Common myeloid progenitor, CD34-positive (primary cell): ENCODE results near the gene IFI44.
A peak's percentile ranks its signal among the peaks of the same experiment; 100 is the strongest.

Source experiments
- CTCF ChIA-PET: fragments of 350-600 bp; sonication (Branson Sonifier 250); formaldehyde crosslinking; loops from one replicate; lab custom pipeline; 2021; ENCODE audit warnings: antibody characterized with exemption; lab: Charles Lee
- POLR2A ChIA-PET: fragments of 350-600 bp; sonication (Branson Sonifier 250); formaldehyde crosslinking; loops from one replicate; lab custom pipeline; 2021; ENCODE audit warnings: antibody characterized with exemption; lab: Charles Lee
- DNase-seq, 3 donors: peaks; one replicate each; pipeline versions ENCODE4 v3.0.0 to v3.0.0-alpha.2; 2013
- H3K27ac ChIP-seq, 2 experiments: 1 replicate in 1 of 2; 2 replicates in 1 of 2; pipeline ENCODE4 v1.7.0; 2013; ENCODE audit warnings: inconsistent platforms in 2 of 2, low read length in 2 of 2, mild to moderate bottlenecking in 2 of 2, low read depth in 1 of 2, moderate library complexity in 1 of 2; ENCODE audit not compliant: severe bottlenecking in 2 of 2, insufficient read depth in 1 of 2, poor library complexity in 1 of 2
- H3K27me3 ChIP-seq, 5 experiments: replicated peaks in 2 of 5; 1 replicate in 3 of 5; 2 replicates in 2 of 5; pipeline versions ENCODE4 v1.6.1 to v1.7.0; 2013; ENCODE audit warnings: low read length in 4 of 5, mild to moderate bottlenecking in 2 of 5, moderate library complexity in 2 of 5, inconsistent platforms in 1 of 5; ENCODE audit not compliant: insufficient read depth in 5 of 5, control insufficient read depth in 4 of 5
- H3K36me3 ChIP-seq, 4 experiments: 1 replicate in 2 of 4; 2 replicates in 2 of 4; pipeline versions ENCODE4 v1.6.1 to v1.7.0; 2013; ENCODE audit warnings: low read length in 3 of 4, control low read depth in 1 of 4, mild to moderate bottlenecking in 1 of 4; ENCODE audit not compliant: control insufficient read depth in 4 of 4, insufficient read depth in 4 of 4
- H3K4me1 ChIP-seq, 4 experiments: 1 replicate in 3 of 4; 2 replicates in 1 of 4; pipeline versions ENCODE4 v1.6.1 to v1.7.1; 2013; ENCODE audit warnings: low read length in 3 of 4, mild to moderate bottlenecking in 3 of 4, control low read depth in 1 of 4, inconsistent platforms in 1 of 4, moderate library complexity in 1 of 4; ENCODE audit not compliant: control insufficient read depth in 4 of 4, insufficient read depth in 4 of 4; ENCODE audit errors: control extremely low read depth in 1 of 4
- H3K4me3 ChIP-seq, 7 experiments: 1 replicate in 4 of 7; 2 replicates in 3 of 7; pipeline versions ENCODE4 v1.5.1 to v1.7.0; 2013; ENCODE audit warnings: mild to moderate bottlenecking in 7 of 7, low read length in 6 of 7, moderate library complexity in 6 of 7, inconsistent platforms in 2 of 7, low read depth in 2 of 7, control low read depth in 1 of 7; ENCODE audit not compliant: insufficient read depth in 4 of 7, control insufficient read depth in 1 of 7; ENCODE audit errors: extremely low read depth in 1 of 7
- H3K9me3 ChIP-seq, 5 experiments: 1 replicate in 4 of 5; 2 replicates in 1 of 5; pipeline versions ENCODE4 v1.6.1 to v1.7.1; 2013; ENCODE audit warnings: low read length in 4 of 5, mild to moderate bottlenecking in 2 of 5, inconsistent platforms in 1 of 5, low read depth in 1 of 5, moderate library complexity in 1 of 5; ENCODE audit not compliant: control insufficient read depth in 4 of 5, insufficient read depth in 2 of 5; ENCODE audit errors: control extremely low read depth in 1 of 5
- WGBS: methylation state at CpG from one replicate; pipeline ENCODE4 v1.1.5; 2013; ENCODE audit not compliant: insufficient coverage; 5-methylcytosine and 5-hydroxymethylcytosine counted together

Gene IFI44

DNA sequence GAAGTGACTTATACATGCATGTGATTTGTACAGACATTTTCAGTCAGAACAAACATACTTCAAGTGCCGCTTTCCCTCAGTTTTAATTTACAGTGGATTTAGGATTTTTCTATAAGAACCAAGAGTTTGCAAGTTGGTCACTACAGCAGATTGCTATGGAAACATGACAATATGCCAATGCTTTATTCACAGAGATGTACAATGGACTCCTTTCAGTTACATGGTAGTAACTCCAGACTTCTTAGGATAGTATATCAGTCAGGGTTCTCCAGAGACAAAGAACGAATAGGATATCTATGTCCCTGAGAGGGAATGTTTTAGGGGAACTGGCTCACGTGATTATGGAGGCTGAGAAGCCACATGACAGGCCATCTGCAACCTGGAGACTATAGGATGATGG, 27.4 kb downstream of the IFI44 start:
- no peak overlapping the region for H3K27ac ChIP-seq
- CTCF ChIA-PET: interaction anchor here (0.8 to 2.6 kb wide), 7 partner anchors 27 to 69 kb away, joined by 3 to 24 read pairs (median 5); partner anchors contain the start of genes IFI44 and IFI44L
- POLR2A ChIA-PET: no interaction called here
- H3K4me1 ChIP-seq: peaks cover 0 to 4% (median 0%) of the 10 kb centered on the region in 4 experiments
- H3K4me3 ChIP-seq: no peak overlapping the region
- DNase-seq: no peak
- H3K27me3 ChIP-seq: no peaks in the 10 kb centered on the region
- 92% methylated on average over 2 of the region's 3 CpGs for WGBS
- no peaks in the 10 kb centered on the region for H3K9me3 ChIP-seq
- H3K36me3 ChIP-seq: no peaks in the 10 kb centered on the region

GRCh38 chr1:78677788-78678187, 28.2 kb downstream of the IFI44 start:
- no CpG with 5 or more reads among the region's 3 CpGs for WGBS
- CTCF ChIA-PET: interaction anchor here (0.8 to 2.6 kb wide), 9 partner anchors 28 to 85 kb away, joined by 3 to 24 read pairs (median 5); partner anchors contain the start of genes IFI44 and IFI44L
- DNase-seq: no peak
- H3K27me3 ChIP-seq: no peaks in the 10 kb centered on the region
- no peak overlapping the region for H3K27ac ChIP-seq
- H3K36me3 ChIP-seq: no peaks in the 10 kb centered on the region
- no peak overlapping the region for H3K4me3 ChIP-seq
- POLR2A ChIA-PET: no interaction called here
- H3K4me1 ChIP-seq: peaks cover 0 to 4% (median 0%) of the 10 kb centered on the region in 4 experiments
- H3K9me3 ChIP-seq: no peaks in the 10 kb centered on the region

DNA sequence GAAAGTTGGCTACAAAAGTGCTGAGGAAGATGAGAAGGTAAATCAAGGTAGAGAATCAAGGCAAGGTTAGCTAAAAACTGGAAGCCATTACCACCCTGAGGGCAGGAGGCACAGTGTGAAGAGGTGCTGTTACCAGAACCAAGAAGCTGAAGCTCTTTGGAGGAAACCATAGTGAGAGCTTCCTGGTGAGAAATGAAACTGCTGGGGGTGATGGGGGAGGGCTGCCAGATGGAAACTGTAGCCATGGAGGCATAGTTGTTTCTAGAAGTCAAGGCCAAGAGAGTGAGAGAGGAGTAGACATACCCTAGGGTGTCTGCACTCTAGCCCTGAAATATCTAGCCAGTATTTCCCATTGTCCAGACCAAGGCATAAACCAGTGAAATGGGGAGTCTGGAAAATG, 28.7 kb downstream of the IFI44 start:
- CTCF ChIA-PET: interaction anchor here (1.1 to 2.6 kb wide), 9 partner anchors 16 to 547 kb away, joined by 3 to 24 read pairs (median 5); partner anchors contain the start of genes IFI44 and IFI44L
- POLR2A ChIA-PET: no interaction called here
- Histone ChIP-seq H3K4me1 (peaks cover 0 to 4% (median 0%) of the 10 kb centered on the region in 4 experiments), H3K27me3 (no peaks in the 10 kb centered on the region), H3K36me3 (no peaks in the 10 kb centered on the region), H3K27ac (no peak overlapping the region), H3K9me3 (no peaks in the 10 kb centered on the region), H3K4me3 (no peak overlapping the region)
- peak in 2 of 3 donors; percentile 6 to 19 for DNase-seq

- POLR2A ChIA-PET: no interaction called here
Observed at GRCh38 chr1:78681265-78681664, 31.6 kb downstream of the IFI44 start.

DNA sequence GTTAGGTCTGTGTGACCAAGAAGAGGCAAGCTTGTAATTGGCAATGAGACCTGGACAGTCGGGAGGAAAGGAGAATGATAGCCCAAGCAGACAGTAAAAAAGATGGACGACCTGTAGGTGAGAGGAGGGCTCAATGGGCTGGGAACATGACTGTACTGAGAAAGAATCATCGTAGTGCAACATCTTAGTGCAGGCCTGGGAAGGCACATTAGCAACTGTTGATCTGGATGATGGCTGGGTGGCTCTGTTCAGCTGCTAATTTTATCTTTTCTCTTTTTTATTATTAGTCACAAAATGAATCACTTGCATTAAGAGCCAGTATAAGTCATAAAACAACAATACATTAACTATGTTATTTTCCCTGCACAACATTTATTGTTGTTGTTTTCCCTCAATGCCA, 32.9 kb downstream of the IFI44 start:
- ChIA-PET POLR2A (no interaction called here), CTCF (no interaction called here)
- no peaks in the 10 kb centered on the region for H3K27me3 ChIP-seq
- WGBS: 91% methylated on average over 3 of the region's 3 CpGs
- no peak overlapping the region for H3K27ac ChIP-seq
- H3K9me3 ChIP-seq: no peaks in the 10 kb centered on the region
- H3K4me3 ChIP-seq: no peak overlapping the region
- no peak for DNase-seq
- H3K4me1 ChIP-seq: peaks cover 0 to 4% (median 0%) of the 10 kb centered on the region in 4 experiments
- H3K36me3 ChIP-seq: no peaks in the 10 kb centered on the region

More at GRCh38 chr1:78681265-78681664, 31.6 kb downstream of the IFI44 start:
- H3K27me3 ChIP-seq: no peaks in the 10 kb centered on the region
- no peak overlapping the region for H3K27ac ChIP-seq
- H3K4me1 ChIP-seq: peaks cover 0 to 4% (median 0%) of the 10 kb centered on the region in 4 experiments
- H3K9me3 ChIP-seq: no peaks in the 10 kb centered on the region
- DNase-seq: no peak
- 100% methylated on average over 2 of the region's 2 CpGs for WGBS
- CTCF ChIA-PET: interaction anchor here (1.1 kb wide), 1 partner anchor 64 kb away, joined by 3 read pairs; no protein-coding TSS in a partner anchor
- H3K4me3 ChIP-seq: no peak overlapping the region
- H3K36me3 ChIP-seq: no peaks in the 10 kb centered on the region

DNA sequence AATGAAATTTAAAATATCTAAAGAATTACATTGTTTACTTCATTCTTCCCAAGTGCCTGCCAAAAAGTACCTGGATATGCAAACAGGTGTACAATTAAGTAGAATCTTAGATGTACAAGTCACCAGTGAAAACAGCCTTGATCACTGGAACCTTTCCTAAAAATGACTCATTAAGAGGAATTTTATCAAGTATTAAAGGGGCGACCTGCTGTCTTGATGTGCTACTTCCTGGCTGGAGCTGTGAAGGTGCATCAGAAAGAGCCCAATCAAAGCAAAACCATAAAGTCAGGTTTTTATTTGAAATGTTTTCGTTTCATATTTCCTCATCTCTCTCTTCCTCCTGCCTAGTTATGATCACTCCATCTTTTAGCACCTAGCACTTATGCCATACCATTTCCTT, 33.4 kb downstream of the IFI44 start:
- ChIA-PET CTCF (interaction anchor here (0.9 to 1.7 kb wide), 2 partner anchors 60 to 76 kb away, joined by 4 read pairs; no protein-coding TSS in a partner anchor), POLR2A (no interaction called here)
- WGBS: 100% methylated on average over 1 of the region's 2 CpGs
- H3K9me3 ChIP-seq: no peaks in the 10 kb centered on the region
- no peak overlapping the region for H3K4me3 ChIP-seq
- H3K36me3 ChIP-seq: no peaks in the 10 kb centered on the region
- H3K4me1 ChIP-seq: peaks cover 0 to 3% (median 0%) of the 10 kb centered on the region in 4 experiments
- no peaks in the 10 kb centered on the region for H3K27me3 ChIP-seq
- H3K27ac ChIP-seq: no peak overlapping the region
- DNase-seq: no peak

- Histone ChIP-seq H3K27me3 (peaks cover 0 to 2% (median 0%) of the 10 kb centered on the region in 5 experiments), H3K4me3 (no peak overlapping the region), H3K9me3 (no peaks in the 10 kb centered on the region), H3K4me1 (no peaks in the 10 kb centered on the region), H3K27ac (no peak overlapping the region), H3K36me3 (no peaks in the 10 kb centered on the region)
- WGBS: no CpG with 5 or more reads among the region's 1 CpG
- DNase-seq: no peak
- POLR2A ChIA-PET: no interaction called here
- CTCF ChIA-PET: no interaction called here
Observed at GRCh38 chr1:78687315-78687714, 37.7 kb downstream of the IFI44 start.
